ENCODE data around the gene CILP2.

The CILP2 gene

GRCh38 chr19:19499272-19499995, 38.6 kb upstream of the CILP2 start:
- H3K36me3 ChIP-seq = peaks cover 74% of the 10 kb centered on the region
- no peaks in the 10 kb centered on the region for H3K9me3 ChIP-seq (ENCODE audit: severe bottlenecking)
- H3K27ac ChIP-seq = no peak overlapping the region
- DNase-seq = no peak
- TF ChIP-seq, protein P1, sequence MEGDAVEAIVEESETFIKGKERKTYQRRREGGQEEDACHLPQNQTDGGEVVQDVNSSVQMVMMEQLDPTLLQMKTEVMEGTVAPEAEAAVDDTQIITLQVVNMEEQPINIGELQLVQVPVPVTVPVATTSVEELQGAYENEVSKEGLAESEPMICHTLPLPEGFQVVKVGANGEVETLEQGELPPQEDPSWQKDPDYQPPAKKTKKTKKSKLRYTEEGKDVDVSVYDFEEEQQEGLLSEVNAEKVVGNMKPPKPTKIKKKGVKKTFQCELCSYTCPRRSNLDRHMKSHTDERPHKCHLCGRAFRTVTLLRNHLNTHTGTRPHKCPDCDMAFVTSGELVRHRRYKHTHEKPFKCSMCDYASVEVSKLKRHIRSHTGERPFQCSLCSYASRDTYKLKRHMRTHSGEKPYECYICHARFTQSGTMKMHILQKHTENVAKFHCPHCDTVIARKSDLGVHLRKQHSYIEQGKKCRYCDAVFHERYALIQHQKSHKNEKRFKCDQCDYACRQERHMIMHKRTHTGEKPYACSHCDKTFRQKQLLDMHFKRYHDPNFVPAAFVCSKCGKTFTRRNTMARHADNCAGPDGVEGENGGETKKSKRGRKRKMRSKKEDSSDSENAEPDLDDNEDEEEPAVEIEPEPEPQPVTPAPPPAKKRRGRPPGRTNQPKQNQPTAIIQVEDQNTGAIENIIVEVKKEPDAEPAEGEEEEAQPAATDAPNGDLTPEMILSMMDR (IDR thresholded peaks at IDR 0.05; ENCODE audit: low read depth, low read length) = no peak
- no peak overlapping the region for H3K4me3 ChIP-seq (ENCODE audit: low read depth, low read length)
- H3K27me3 ChIP-seq (ENCODE audit: insufficient read depth, low read depth, severe bottlenecking) = no peaks in the 10 kb centered on the region

DNA sequence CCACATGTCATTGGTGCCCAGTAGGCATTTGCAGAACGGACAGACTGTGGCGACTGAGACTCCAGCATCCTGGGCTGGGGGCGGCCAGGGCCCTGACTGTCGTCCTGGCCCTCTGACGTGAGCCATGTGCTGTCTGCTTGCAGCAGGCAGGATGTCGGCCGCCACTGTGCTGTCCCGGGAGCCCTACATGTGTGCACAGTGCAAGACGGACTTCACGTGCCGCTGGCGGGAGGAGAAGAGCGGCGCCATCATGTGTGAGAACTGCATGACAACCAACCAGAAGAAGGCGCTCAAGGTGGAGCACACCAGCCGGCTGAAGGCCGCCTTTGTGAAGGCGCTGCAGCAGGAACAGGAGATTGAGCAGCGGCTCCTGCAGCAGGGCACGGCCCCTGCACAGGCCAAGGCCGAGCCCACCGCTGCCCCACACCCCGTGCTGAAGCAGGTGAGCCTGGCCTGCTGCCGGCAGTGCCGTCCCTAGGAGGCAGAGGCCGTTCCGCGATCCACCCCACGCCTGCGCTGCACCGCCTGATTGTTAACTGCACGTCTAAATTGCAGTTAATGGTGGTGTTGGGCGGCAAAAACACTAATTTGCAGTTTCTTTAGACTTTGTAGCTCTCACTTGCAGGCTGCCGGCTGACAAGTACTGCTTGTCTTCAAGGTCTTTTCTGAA, 37.0 kb upstream of the CILP2 start:
- Histone ChIP-seq H3K4me3 (ENCODE audit: low read depth, low read length) (no peak overlapping the region), H3K9me3 (ENCODE audit: severe bottlenecking) (no peaks in the 10 kb centered on the region), H3K27me3 (ENCODE audit: insufficient read depth, low read depth, severe bottlenecking) (no peaks in the 10 kb centered on the region), H3K27ac (no peak overlapping the region), H3K36me3 (peaks cover 77% of the 10 kb centered on the region)
- TF ChIP-seq, protein P1 (IDR thresholded peaks at IDR 0.05; ENCODE audit: low read depth, low read length) = no peak
- no peak for DNase-seq

GRCh38 chr19:19501798-19502197, 36.3 kb upstream of the CILP2 start:
- Histone ChIP-seq H3K4me3 (ENCODE audit: low read depth, low read length) (no peak overlapping the region), H3K36me3 (peaks cover 71% of the 10 kb centered on the region), H3K27ac (no peak overlapping the region), H3K9me3 (ENCODE audit: severe bottlenecking) (no peaks in the 10 kb centered on the region), H3K27me3 (ENCODE audit: insufficient read depth, low read depth, severe bottlenecking) (no peaks in the 10 kb centered on the region)
- TF ChIP-seq, protein P1 (IDR thresholded peaks at IDR 0.05; ENCODE audit: low read depth, low read length) = no peak
- DNase-seq = no peak

DNA sequence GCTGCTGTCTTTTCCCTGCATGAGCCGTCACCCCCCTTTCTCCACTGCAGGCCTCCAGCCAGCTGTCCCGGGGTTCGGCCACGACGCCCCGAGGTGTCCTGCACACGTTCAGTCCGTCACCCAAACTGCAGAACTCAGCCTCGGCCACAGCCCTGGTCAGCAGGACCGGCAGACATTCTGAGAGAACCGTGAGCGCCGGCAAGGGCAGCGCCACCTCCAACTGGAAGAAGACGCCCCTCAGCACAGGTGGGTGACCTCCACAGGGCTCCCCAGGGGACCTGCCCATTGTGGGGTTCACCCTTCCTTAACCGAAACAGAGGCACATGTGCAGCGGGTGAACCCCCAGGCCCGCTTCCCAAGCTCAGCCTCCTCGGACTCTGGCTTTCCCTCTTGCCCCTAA, 35.8 kb upstream of the CILP2 start:
- H3K27me3 ChIP-seq (ENCODE audit: insufficient read depth, low read depth, severe bottlenecking) = no peaks in the 10 kb centered on the region
- H3K27ac ChIP-seq = no peak overlapping the region
- no peaks in the 10 kb centered on the region for H3K9me3 ChIP-seq (ENCODE audit: severe bottlenecking)
- TF ChIP-seq, protein P1 (IDR thresholded peaks at IDR 0.05; ENCODE audit: low read depth, low read length) = no peak
- peaks cover 67% of the 10 kb centered on the region for H3K36me3 ChIP-seq
- no peak for DNase-seq
- no peak overlapping the region for H3K4me3 ChIP-seq (ENCODE audit: low read depth, low read length)

GRCh38 chr19:19502808-19503602, 35.1 kb upstream of the CILP2 start:
- peaks cover 59% of the 10 kb centered on the region for H3K36me3 ChIP-seq
- TF ChIP-seq, protein P1 (IDR thresholded peaks at IDR 0.05; ENCODE audit: low read depth, low read length) = no peak

More at GRCh38 chr19:19502808-19503602, 35.1 kb upstream of the CILP2 start:
- no peaks in the 10 kb centered on the region for H3K27me3 ChIP-seq (ENCODE audit: insufficient read depth, low read depth, severe bottlenecking)
- no peak overlapping the region for H3K4me3 ChIP-seq (ENCODE audit: low read depth, low read length)
- H3K27ac ChIP-seq = no peak overlapping the region
- no peaks in the 10 kb centered on the region for H3K9me3 ChIP-seq (ENCODE audit: severe bottlenecking)
- no peak for DNase-seq

Data from WERI-Rb-1 (cell line).